Endothelial cell (in vitro differentiated cells): ENCODE results near the gene GRM7. TPM values are rescaled to one million over a fixed set of nuclear protein-coding genes. Genes with fewer than 3 reads are reported as not detected.

Source experiments
- DNase-seq: peaks from one replicate; pipeline ENCODE4 v3.0.0; 2021; ENCODE audit warnings: low spot score
- H3K27ac Mint-ChIP-seq: one replicate; pipeline ENCODE4 v1.8.0; 2021; ENCODE audit warnings: mixed read lengths, inconsistent platforms; ENCODE audit not compliant: unreplicated experiment
- H3K27me3 Mint-ChIP-seq: one replicate; pipeline ENCODE4 v1.8.0; 2021; ENCODE audit warnings: mild to moderate bottlenecking, moderate library complexity, mixed read lengths, inconsistent platforms; ENCODE audit not compliant: unreplicated experiment
- H3K36me3 Mint-ChIP-seq: one replicate; pipeline ENCODE4 v1.8.0; 2021; ENCODE audit warnings: mild to moderate bottlenecking, low read depth, mixed read lengths, inconsistent platforms; ENCODE audit not compliant: unreplicated experiment
- H3K4me1 Mint-ChIP-seq: one replicate; pipeline ENCODE4 v1.8.0; 2021; ENCODE audit warnings: mild to moderate bottlenecking, mixed read lengths, inconsistent platforms; ENCODE audit not compliant: unreplicated experiment
- H3K4me3 Mint-ChIP-seq: one replicate; pipeline ENCODE4 v1.8.0; 2021; ENCODE audit warnings: mild to moderate bottlenecking, mixed read lengths, inconsistent platforms; ENCODE audit not compliant: unreplicated experiment
- H3K9me3 Mint-ChIP-seq: one replicate; pipeline ENCODE4 v1.8.0; 2021; ENCODE audit warnings: mixed read lengths, inconsistent platforms; ENCODE audit not compliant: unreplicated experiment
- total RNA-seq: library from RNA; stranded (reverse); fragmentation: NEBNext Ultra II Directional; extraction: Animal tissue kit (Norgen Biotek cat#: 25700); gene quantifications from one replicate; pipeline ENCODE4 v1.2.1, GENCODE V29; 2021; ENCODE audit not compliant: unreplicated experiment
- TF ChIP-seq, protein P1 (sequence below): fragments of 200-600 bp; sonication (generic); IDR thresholded peaks from one replicate; pipeline ENCODE4 v1.5.0; 2021; ENCODE audit warnings: antibody characterized with exemption; ENCODE audit not compliant: unreplicated experiment

GRM7 gene
- total RNA-seq, 1 donor from 2014 or later: 0.18 TPM

DNA sequence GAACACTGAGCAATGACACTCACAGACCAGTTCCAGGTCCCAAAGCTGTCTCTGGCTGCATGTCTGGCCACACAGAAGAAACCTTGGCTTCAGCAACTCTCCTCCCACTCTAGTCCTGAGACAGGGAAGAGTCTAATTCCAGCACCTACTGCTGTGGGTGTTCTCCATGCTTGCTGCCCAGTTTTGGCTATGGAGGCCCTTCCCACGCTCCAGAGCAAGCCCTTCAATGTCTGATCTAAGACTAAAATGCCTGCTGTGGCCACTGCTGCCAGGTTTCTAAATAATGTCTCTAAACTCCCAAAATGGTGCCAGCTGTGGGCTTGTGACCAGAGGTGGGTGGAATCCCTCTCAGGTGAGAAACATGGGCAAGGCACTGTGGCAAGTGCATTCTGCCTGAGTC, 531.3 kb downstream of the GRM7 start:
- TF ChIP-seq, protein P1, sequence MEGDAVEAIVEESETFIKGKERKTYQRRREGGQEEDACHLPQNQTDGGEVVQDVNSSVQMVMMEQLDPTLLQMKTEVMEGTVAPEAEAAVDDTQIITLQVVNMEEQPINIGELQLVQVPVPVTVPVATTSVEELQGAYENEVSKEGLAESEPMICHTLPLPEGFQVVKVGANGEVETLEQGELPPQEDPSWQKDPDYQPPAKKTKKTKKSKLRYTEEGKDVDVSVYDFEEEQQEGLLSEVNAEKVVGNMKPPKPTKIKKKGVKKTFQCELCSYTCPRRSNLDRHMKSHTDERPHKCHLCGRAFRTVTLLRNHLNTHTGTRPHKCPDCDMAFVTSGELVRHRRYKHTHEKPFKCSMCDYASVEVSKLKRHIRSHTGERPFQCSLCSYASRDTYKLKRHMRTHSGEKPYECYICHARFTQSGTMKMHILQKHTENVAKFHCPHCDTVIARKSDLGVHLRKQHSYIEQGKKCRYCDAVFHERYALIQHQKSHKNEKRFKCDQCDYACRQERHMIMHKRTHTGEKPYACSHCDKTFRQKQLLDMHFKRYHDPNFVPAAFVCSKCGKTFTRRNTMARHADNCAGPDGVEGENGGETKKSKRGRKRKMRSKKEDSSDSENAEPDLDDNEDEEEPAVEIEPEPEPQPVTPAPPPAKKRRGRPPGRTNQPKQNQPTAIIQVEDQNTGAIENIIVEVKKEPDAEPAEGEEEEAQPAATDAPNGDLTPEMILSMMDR: no peak
- Mint-ChIP-seq H3K4me3 (no peak overlapping the region), H3K36me3 (no peaks in the 10 kb centered on the region), H3K4me1 (no peaks in the 10 kb centered on the region), H3K9me3 (no peaks in the 10 kb centered on the region), H3K27ac (no peak overlapping the region), H3K27me3 (no peaks in the 10 kb centered on the region)
- DNase-seq: no peak

DNA sequence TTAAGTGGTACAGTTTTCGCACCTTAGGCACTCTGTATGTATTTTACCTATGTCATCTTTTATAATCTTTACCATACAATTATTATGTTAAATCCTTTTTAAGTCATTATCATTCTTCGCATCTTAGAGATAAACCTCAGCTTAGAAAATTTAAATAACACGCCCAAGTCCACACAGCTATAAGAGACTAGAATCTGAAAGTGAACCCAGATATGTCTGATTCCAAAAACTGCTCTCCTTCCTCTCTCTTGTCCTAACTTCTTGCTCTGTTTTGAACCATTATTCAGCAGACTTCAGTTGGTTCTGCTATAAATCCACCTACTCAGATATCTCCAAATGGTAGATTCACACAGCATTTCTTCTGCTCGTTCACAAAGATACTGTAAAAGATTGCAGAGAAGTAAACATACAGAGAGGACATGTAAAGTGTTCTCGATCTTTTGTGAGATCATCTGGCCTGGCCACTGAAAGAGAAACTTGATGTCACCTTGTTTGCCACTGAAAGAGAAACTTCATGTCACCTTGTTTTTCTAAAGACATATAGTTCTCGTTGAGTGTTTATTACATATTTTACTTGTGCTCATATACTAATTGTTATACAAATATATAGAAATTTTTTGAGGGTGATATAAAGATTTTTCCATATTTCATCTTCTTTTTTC, 533.2 kb downstream of the GRM7 start:
- DNase-seq: no peak
- H3K9me3 Mint-ChIP-seq: no peaks in the 10 kb centered on the region
- no peak overlapping the region for H3K4me3 Mint-ChIP-seq
- H3K36me3 Mint-ChIP-seq: no peaks in the 10 kb centered on the region
- no peaks in the 10 kb centered on the region for H3K4me1 Mint-ChIP-seq
- H3K27me3 Mint-ChIP-seq: no peaks in the 10 kb centered on the region
- no peak overlapping the region for H3K27ac Mint-ChIP-seq
- TF ChIP-seq, protein P1: no peak

DNA sequence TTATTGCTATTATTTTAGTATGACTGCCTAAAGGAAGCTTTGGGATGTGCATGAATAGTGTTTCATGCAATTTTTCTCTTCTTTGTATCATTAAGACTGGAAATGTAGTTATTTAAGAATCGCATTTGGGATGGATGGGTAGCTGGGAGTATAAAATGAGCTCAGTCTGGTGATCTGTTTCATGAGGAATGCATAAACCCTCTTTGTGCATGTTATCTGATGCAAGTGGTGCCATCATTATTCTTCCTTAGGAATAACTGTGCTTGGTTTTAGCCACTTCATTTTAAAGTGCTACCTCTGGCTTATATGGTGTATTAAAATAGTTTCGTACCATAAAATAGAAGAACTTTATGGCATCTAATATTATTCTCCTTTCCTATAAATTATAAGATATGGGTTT, 535.6 kb downstream of the GRM7 start:
- Mint-ChIP-seq H3K27ac (no peak overlapping the region), H3K4me1 (no peaks in the 10 kb centered on the region), H3K27me3 (no peaks in the 10 kb centered on the region), H3K4me3 (no peak overlapping the region), H3K36me3 (no peaks in the 10 kb centered on the region), H3K9me3 (no peaks in the 10 kb centered on the region)
- DNase-seq: no peak
- TF ChIP-seq, protein P1: no peak

DNA sequence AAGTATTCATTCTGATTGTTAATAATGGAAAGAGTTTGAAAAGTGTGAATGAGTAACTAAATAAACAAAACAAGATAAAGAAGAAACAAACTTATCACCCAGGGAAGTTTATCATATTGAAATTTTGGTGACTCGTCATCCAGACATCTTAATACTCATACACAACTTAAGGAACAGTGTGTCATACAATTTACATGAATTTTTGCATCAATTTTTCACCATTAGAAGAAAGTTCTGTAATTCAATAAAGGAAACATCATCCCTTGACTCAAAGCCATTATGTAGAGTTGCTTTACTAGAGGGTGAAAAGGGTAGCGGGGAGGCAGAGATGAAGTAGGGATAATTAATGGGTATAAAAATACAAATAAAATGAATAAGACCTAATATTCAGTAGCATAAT, 536.2 kb downstream of the GRM7 start:
- TF ChIP-seq, protein P1: no peak
- H3K27me3 Mint-ChIP-seq: no peaks in the 10 kb centered on the region
- no peaks in the 10 kb centered on the region for H3K9me3 Mint-ChIP-seq
- no peaks in the 10 kb centered on the region for H3K36me3 Mint-ChIP-seq
- no peak overlapping the region for H3K27ac Mint-ChIP-seq
- H3K4me3 Mint-ChIP-seq: no peak overlapping the region
- DNase-seq: no peak
- no peaks in the 10 kb centered on the region for H3K4me1 Mint-ChIP-seq

DNA sequence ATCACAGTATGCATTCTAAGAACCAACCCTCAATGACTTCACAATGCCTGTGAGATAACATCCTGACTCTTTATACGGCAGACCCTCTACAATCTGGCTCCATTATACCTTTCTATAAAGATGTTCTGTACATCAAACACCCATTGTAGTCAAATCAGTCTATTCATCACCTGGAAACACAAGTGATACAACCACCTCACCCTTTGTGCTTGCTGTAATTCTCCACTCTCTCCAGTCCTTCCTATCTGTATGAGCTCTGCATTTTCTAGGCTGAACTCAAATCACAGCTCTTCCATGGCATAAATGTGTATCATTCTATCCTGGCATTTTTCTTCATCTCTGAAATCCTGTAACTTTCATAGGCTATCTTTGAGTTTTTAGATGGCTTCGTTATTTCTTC, 539.4 kb downstream of the GRM7 start:
- Mint-ChIP-seq H3K27ac (no peak overlapping the region), H3K36me3 (no peaks in the 10 kb centered on the region), H3K4me3 (no peak overlapping the region), H3K4me1 (no peaks in the 10 kb centered on the region), H3K27me3 (no peaks in the 10 kb centered on the region), H3K9me3 (no peaks in the 10 kb centered on the region)
- TF ChIP-seq, protein P1: no peak
- no peak for DNase-seq
